Measurements from ENCODE around the gene TOP1. TPM values are rescaled to one million over a fixed set of nuclear protein-coding genes. Genes with fewer than 3 reads are reported as not detected.

Gene TOP1
- total RNA-seq, 1 donor from 2014 or later, result 90.8 TPM

DNA sequence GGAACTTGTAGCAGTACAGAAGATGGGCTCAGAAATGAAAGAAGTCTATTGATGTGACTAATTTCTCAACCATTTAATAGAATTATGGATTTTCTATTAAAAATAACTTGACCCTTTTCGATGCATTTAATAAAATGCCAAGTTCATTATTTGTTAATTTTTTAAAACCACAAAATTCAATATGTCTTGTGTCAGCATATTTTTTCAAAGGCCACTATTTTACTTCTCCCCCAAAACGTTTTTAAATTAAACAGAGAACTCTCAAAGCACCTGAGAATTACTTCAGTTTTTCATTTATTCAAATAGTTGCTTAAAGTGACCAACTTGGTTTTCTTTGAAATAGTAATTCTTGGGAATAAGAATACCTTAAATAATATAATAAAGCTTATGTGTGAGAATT, 8.6 kb downstream of the TOP1 start:
- H3K9me3 Mint-ChIP-seq (ENCODE audit: low read depth), result no peaks in the 10 kb centered on the region
- H3K27me3 Mint-ChIP-seq, result no peaks in the 10 kb centered on the region
- H3K36me3 Mint-ChIP-seq (ENCODE audit: insufficient read depth), result peaks cover 12% of the 10 kb centered on the region
- no peak overlapping the region for H3K27ac Mint-ChIP-seq
- DNase-seq (ENCODE audit: low spot score, unreplicated experiment), result no peak
- H3K4me1 Mint-ChIP-seq (ENCODE audit: low read depth), result peaks cover 30% of the 10 kb centered on the region
- no peak overlapping the region for H3K4me3 Mint-ChIP-seq (ENCODE audit: low read depth)
- TF ChIP-seq CTCF (IDR thresholded peaks at IDR 0.05; ENCODE audit: unreplicated experiment), result no peak

DNA sequence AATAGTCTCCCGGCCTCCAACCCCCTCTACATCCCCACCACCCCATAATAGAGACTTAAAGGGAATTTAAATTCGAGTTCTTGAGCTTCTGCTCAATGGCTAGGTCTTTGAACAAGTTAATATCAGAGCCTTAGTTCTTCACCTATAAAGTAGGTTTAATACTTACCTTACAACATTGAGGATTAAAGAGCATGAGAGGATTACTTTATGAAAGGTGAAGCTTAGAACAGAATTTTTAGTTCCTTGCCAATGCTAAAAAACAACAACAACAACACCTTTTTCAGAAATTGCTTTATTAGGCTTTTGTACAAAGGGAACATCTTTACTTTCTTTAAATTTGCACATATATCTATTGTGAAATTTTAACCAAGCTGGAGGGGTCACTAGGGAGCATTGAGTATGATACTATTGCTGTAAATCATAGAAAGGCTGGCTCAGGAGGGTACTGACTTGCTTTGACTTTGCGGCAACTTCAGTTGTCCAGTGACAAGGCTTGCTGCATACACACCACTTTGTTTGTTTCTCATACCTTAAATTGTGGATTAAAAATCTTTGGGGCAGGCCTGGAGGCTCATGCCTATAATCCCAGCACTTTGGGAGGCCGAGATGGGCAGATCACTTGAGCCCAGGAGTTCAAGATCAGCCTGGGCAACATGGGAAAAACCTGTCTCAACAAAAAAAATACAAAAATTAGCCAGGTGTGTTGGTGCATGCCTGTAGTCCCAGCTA, 9.7 kb downstream of the TOP1 start:
- no peak overlapping the region for H3K4me3 Mint-ChIP-seq (ENCODE audit: low read depth)
- DNase-seq (ENCODE audit: low spot score, unreplicated experiment), result no peak
- H3K27me3 Mint-ChIP-seq, result no peaks in the 10 kb centered on the region
- no peak for TF ChIP-seq CTCF (IDR thresholded peaks at IDR 0.05; ENCODE audit: unreplicated experiment)
- H3K27ac Mint-ChIP-seq, result peak overlapping the region; percentile 73
- H3K4me1 Mint-ChIP-seq (ENCODE audit: low read depth), result peaks cover 21% of the 10 kb centered on the region
- peaks cover 14% of the 10 kb centered on the region for H3K36me3 Mint-ChIP-seq (ENCODE audit: insufficient read depth)
- H3K9me3 Mint-ChIP-seq (ENCODE audit: low read depth), result no peaks in the 10 kb centered on the region

- peak overlapping the region; percentile 73 for H3K27ac Mint-ChIP-seq
- H3K27me3 Mint-ChIP-seq, result no peaks in the 10 kb centered on the region
- H3K9me3 Mint-ChIP-seq (ENCODE audit: low read depth), result no peaks in the 10 kb centered on the region
- H3K36me3 Mint-ChIP-seq (ENCODE audit: insufficient read depth), result peaks cover 14% of the 10 kb centered on the region
- TF ChIP-seq CTCF (IDR thresholded peaks at IDR 0.05; ENCODE audit: unreplicated experiment), result no peak
- DNase-seq (ENCODE audit: low spot score, unreplicated experiment), result no peak
- H3K4me1 Mint-ChIP-seq (ENCODE audit: low read depth), result peaks cover 16% of the 10 kb centered on the region
- H3K4me3 Mint-ChIP-seq (ENCODE audit: low read depth), result no peak overlapping the region
Measured at GRCh38 chr20:41038878-41039404, 10.3 kb downstream of the TOP1 start.

GRCh38 chr20:41040855-41041254, 12.2 kb downstream of the TOP1 start:
- Mint-ChIP-seq H3K4me3 (ENCODE audit: low read depth) (no peak overlapping the region), H3K27ac (no peak overlapping the region), H3K36me3 (ENCODE audit: insufficient read depth) (peaks cover 8% of the 10 kb centered on the region), H3K9me3 (ENCODE audit: low read depth) (no peaks in the 10 kb centered on the region), H3K4me1 (ENCODE audit: low read depth) (peaks cover 10% of the 10 kb centered on the region), H3K27me3 (no peaks in the 10 kb centered on the region)
- no peak for TF ChIP-seq CTCF (IDR thresholded peaks at IDR 0.05; ENCODE audit: unreplicated experiment)
- DNase-seq (ENCODE audit: low spot score, unreplicated experiment), result no peak

DNA sequence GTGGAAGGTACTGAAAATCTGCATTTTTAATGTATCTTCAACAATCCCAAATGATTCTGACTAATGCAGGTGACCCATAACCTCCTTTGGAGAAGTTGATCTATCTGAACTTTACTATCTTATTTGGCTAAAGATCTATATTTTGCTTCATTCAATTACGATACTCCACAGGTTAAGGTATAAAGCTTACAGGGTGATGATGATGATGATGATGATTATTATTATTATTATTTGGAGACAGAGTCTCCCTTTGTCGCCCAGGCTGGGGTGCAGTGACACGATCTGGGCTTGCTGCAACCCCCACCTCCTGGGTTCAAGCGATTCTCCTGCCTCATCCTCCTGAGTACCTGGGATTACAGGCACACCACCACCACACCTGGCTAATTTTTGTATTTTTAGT, 13.1 kb downstream of the TOP1 start:
- peaks cover 3% of the 10 kb centered on the region for H3K36me3 Mint-ChIP-seq (ENCODE audit: insufficient read depth)
- H3K9me3 Mint-ChIP-seq (ENCODE audit: low read depth), result no peaks in the 10 kb centered on the region
- TF ChIP-seq CTCF (IDR thresholded peaks at IDR 0.05; ENCODE audit: unreplicated experiment), result no peak
- H3K4me1 Mint-ChIP-seq (ENCODE audit: low read depth), result peaks cover 11% of the 10 kb centered on the region
- H3K27ac Mint-ChIP-seq, result no peak overlapping the region
- no peaks in the 10 kb centered on the region for H3K27me3 Mint-ChIP-seq
- H3K4me3 Mint-ChIP-seq (ENCODE audit: low read depth), result no peak overlapping the region
- no peak for DNase-seq (ENCODE audit: low spot score, unreplicated experiment)

All from progenitor cell of endocrine pancreas (in vitro differentiated cells).